SU-DHL-6 (cell line): ENCODE data around the gene ELOVL6.

Source experiments
- EZH2phosphoT487 ChIP-seq: fragments of 200-600 bp; sonication (generic), shearing (Covaris generic); conservative IDR thresholded peaks from 2 replicates; pipeline ENCODE4 v1.6.1; 2018; ENCODE audit warnings: mild to moderate bottlenecking, antibody characterized with exemption, low read length, moderate library complexity, mixed read lengths
- TF ChIP-seq, protein P1 (sequence below): fragments of 200-600 bp; sonication (generic); IDR thresholded peaks from one replicate; pipeline ENCODE4 v1.5.1; 2017; ENCODE audit warnings: antibody characterized with exemption, mild to moderate bottlenecking, low read length, moderate library complexity; ENCODE audit not compliant: insufficient read depth, poor library complexity, severe bottlenecking

DNA sequence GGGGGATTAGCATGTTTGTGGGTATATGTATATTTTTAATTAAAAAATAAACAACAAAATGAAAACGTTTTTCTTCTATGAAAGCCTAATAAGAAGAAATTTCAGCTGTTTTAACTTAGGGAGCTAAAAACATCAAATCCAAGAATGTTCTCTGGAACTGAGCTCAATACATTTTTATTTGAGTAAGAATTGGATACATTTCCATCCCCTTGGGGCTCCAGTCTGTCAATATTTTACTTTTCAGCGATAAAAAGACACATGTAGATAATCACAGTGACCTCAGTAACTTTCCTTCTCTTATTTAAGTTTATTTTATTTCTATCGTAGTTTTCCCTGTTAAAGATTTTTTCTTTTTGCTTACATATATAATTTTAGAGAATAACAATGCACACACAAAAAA lies 59.3 kb downstream of the ELOVL6 start:
- TF ChIP-seq, protein P1, sequence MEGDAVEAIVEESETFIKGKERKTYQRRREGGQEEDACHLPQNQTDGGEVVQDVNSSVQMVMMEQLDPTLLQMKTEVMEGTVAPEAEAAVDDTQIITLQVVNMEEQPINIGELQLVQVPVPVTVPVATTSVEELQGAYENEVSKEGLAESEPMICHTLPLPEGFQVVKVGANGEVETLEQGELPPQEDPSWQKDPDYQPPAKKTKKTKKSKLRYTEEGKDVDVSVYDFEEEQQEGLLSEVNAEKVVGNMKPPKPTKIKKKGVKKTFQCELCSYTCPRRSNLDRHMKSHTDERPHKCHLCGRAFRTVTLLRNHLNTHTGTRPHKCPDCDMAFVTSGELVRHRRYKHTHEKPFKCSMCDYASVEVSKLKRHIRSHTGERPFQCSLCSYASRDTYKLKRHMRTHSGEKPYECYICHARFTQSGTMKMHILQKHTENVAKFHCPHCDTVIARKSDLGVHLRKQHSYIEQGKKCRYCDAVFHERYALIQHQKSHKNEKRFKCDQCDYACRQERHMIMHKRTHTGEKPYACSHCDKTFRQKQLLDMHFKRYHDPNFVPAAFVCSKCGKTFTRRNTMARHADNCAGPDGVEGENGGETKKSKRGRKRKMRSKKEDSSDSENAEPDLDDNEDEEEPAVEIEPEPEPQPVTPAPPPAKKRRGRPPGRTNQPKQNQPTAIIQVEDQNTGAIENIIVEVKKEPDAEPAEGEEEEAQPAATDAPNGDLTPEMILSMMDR = no peak
- TF ChIP-seq EZH2phosphoT487 = no peak
